HEK293 (cell line): ENCODE results near the gene CYB5D1.

Experiments used
- CTCF ChIP-seq: fragments of 450-650 bp; formaldehyde crosslinking; IDR thresholded peaks from 2 replicates; pipeline ENCODE4 v1.5.1; 2016; ENCODE audit warnings: missing biosample characterization, missing genetic modification characterization
- GLI4 ChIP-seq: fragments of 450-650 bp; formaldehyde crosslinking; IDR thresholded peaks from 2 replicates; pipeline ENCODE4 v1.5.1; 2016; ENCODE audit warnings: missing biosample characterization, missing genetic modification characterization
- REST ChIP-seq: fragments of 450-650 bp; formaldehyde crosslinking; IDR thresholded peaks from 2 replicates; pipeline ENCODE4 v1.5.1; 2016; ENCODE audit warnings: missing biosample characterization, missing genetic modification characterization
- ZNF473 ChIP-seq: fragments of 450-650 bp; formaldehyde crosslinking; IDR thresholded peaks from 2 replicates; pipeline ENCODE4 v1.5.1; 2017; ENCODE audit warnings: missing biosample characterization, missing genetic modification characterization
- ZNF549 ChIP-seq: fragments of 450-650 bp; IDR thresholded peaks from 2 replicates; pipeline ENCODE4 v1.5.1; 2018; ENCODE audit warnings: missing biosample characterization, missing genetic modification characterization, mild to moderate bottlenecking, inconsistent platforms, moderate library complexity

GRCh38 chr17:7839190-7839875, 18.5 kb upstream of the CYB5D1 start:
- TF ChIP-seq ZNF473 (tag by site-specific recombination) (no peak), CTCF (tag by site-specific recombination) (no peak), ZNF549 (no peak), GLI4 (tag by site-specific recombination) (no peak), REST (tag by site-specific recombination) (no peak)
